Mesodermal cell (in vitro differentiated cells): ENCODE data around the gene SLC16A6.

ENCODE experiments used
- H3K27ac ChIP-seq: 2 replicates; pipeline ENCODE4 v1.7.0; 2013; ENCODE audit warnings: mild to moderate bottlenecking, low read depth, low read length, moderate library complexity; ENCODE audit not compliant: severe bottlenecking
- H3K36me3 ChIP-seq: 2 replicates; pipeline ENCODE4 v1.7.1; 2013; ENCODE audit warnings: mild to moderate bottlenecking, low read length, moderate library complexity; ENCODE audit not compliant: control insufficient read depth, insufficient read depth
- H3K4me1 ChIP-seq: one replicate; pipeline ENCODE4 v1.7.1; 2013; ENCODE audit warnings: mild to moderate bottlenecking, low read length; ENCODE audit not compliant: insufficient read depth, control insufficient read depth, poor library complexity, severe bottlenecking
- H3K4me3 ChIP-seq: 2 replicates; pipeline ENCODE4 v1.7.0; 2013; ENCODE audit warnings: low read length, control low read depth, mild to moderate bottlenecking; ENCODE audit not compliant: insufficient read depth, poor library complexity, severe bottlenecking; ENCODE audit errors: extremely low read depth
- H3K9me3 ChIP-seq: 2 replicates; pipeline ENCODE4 v1.7.1; 2013; ENCODE audit warnings: mild to moderate bottlenecking, low read length, moderate library complexity; ENCODE audit not compliant: control insufficient read depth
- WGBS, 2 experiments: methylation state at CpG; one replicate each; pipeline ENCODE4 v1.1.5; 2013; ENCODE audit warnings: missing lambda C conversion rate in 2 of 2; ENCODE audit not compliant: insufficient coverage in 2 of 2; 5-methylcytosine and 5-hydroxymethylcytosine counted together

Gene SLC16A6

GRCh38 chr17:68322630-68323029, 31.7 kb upstream of the SLC16A6 start:
- Histone ChIP-seq H3K4me1 (no peaks in the 10 kb centered on the region), H3K27ac (no peak overlapping the region), H3K36me3 (no peaks in the 10 kb centered on the region), H3K9me3 (no peaks in the 10 kb centered on the region), H3K4me3 (no peak overlapping the region)
- 72 to 81% methylated on average over 2 to 3 of the region's 3 CpGs for WGBS, 2 experiments

GRCh38 chr17:68321556-68321954, 30.6 kb upstream of the SLC16A6 start:
- Histone ChIP-seq H3K4me1 (no peaks in the 10 kb centered on the region), H3K36me3 (no peaks in the 10 kb centered on the region), H3K27ac (no peak overlapping the region), H3K4me3 (no peak overlapping the region), H3K9me3 (no peaks in the 10 kb centered on the region)
- 89 to 91% methylated on average over 3 to 4 of the region's 4 CpGs for WGBS, 2 experiments

GRCh38 chr17:68320943-68321555, 30.1 kb upstream of the SLC16A6 start:
- Histone ChIP-seq H3K27ac (no peak overlapping the region), H3K9me3 (no peaks in the 10 kb centered on the region), H3K36me3 (no peaks in the 10 kb centered on the region), H3K4me1 (no peaks in the 10 kb centered on the region), H3K4me3 (no peak overlapping the region)
- WGBS, 2 experiments: 96 to 100% methylated on average over 2 to 6 of the region's 7 CpGs

GRCh38 chr17:68320311-68320865, 29.5 kb upstream of the SLC16A6 start:
- 80 to 94% methylated on average over 3 to 5 of the region's 5 CpGs for WGBS, 2 experiments
- Histone ChIP-seq H3K9me3 (no peaks in the 10 kb centered on the region), H3K36me3 (no peaks in the 10 kb centered on the region), H3K27ac (no peak overlapping the region), H3K4me1 (no peaks in the 10 kb centered on the region), H3K4me3 (no peak overlapping the region)

- Histone ChIP-seq H3K27ac (no peak overlapping the region), H3K9me3 (no peaks in the 10 kb centered on the region), H3K36me3 (no peaks in the 10 kb centered on the region), H3K4me1 (no peaks in the 10 kb centered on the region), H3K4me3 (no peak overlapping the region)
- 91 to 93% methylated on average over 10 to 11 of the region's 12 CpGs for WGBS, 2 experiments
Measured at GRCh38 chr17:68319410-68320162, 28.7 kb upstream of the SLC16A6 start.

GRCh38 chr17:68318103-68318991, 27.4 kb upstream of the SLC16A6 start:
- Histone ChIP-seq H3K27ac (no peak overlapping the region), H3K36me3 (no peaks in the 10 kb centered on the region), H3K4me1 (no peaks in the 10 kb centered on the region), H3K4me3 (no peak overlapping the region), H3K9me3 (no peaks in the 10 kb centered on the region)
- WGBS, 2 experiments: 70 to 83% methylated on average over 6 to 7 of the region's 8 CpGs

GRCh38 chr17:68317458-68317857, 26.5 kb upstream of the SLC16A6 start:
- Histone ChIP-seq H3K27ac (no peak overlapping the region), H3K4me1 (no peaks in the 10 kb centered on the region), H3K36me3 (no peaks in the 10 kb centered on the region), H3K9me3 (no peaks in the 10 kb centered on the region), H3K4me3 (no peak overlapping the region)
- 92 to 93% methylated on average over 4 to 5 of the region's 6 CpGs for WGBS, 2 experiments

GRCh38 chr17:68315930-68316329, 25.0 kb upstream of the SLC16A6 start:
- no peaks in the 10 kb centered on the region for H3K4me1 ChIP-seq
- H3K4me3 ChIP-seq: no peak overlapping the region
- H3K36me3 ChIP-seq: no peaks in the 10 kb centered on the region
- 92 to 95% methylated on average over 4 of the region's 4 CpGs for WGBS, 2 experiments
- H3K9me3 ChIP-seq: no peaks in the 10 kb centered on the region
- H3K27ac ChIP-seq: no peak overlapping the region

GRCh38 chr17:68314916-68315535, 24.1 kb upstream of the SLC16A6 start:
- H3K27ac ChIP-seq: no peak overlapping the region
- no peaks in the 10 kb centered on the region for H3K36me3 ChIP-seq
- H3K4me1 ChIP-seq: no peaks in the 10 kb centered on the region
- 88 to 90% methylated on average over 7 to 8 of the region's 8 CpGs for WGBS, 2 experiments
- no peaks in the 10 kb centered on the region for H3K9me3 ChIP-seq
- H3K4me3 ChIP-seq: no peak overlapping the region

- Histone ChIP-seq H3K36me3 (no peaks in the 10 kb centered on the region), H3K4me1 (no peaks in the 10 kb centered on the region), H3K4me3 (no peak overlapping the region), H3K9me3 (no peaks in the 10 kb centered on the region), H3K27ac (no peak overlapping the region)
- WGBS, 2 experiments: 94 to 96% methylated on average over 6 to 8 of the region's 8 CpGs
Measured at GRCh38 chr17:68310152-68310551, 19.2 kb upstream of the SLC16A6 start.
